Smooth muscle cell (in vitro differentiated cells): ENCODE results near the gene FAM219B. TPM values are rescaled to one million over a fixed set of nuclear protein-coding genes. Genes with fewer than 3 reads are reported as not detected.

Experiments used
- DNase-seq: peaks from one replicate; lab custom pipeline; 2025; ENCODE audit not compliant: unreplicated experiment; lab: John Stamatoyannopoulos, UW
- H2AFZ ChIP-seq: fragments of 200-600 bp; sonication (generic); 2 replicates; pipeline ENCODE4 v1.6.0; 2016; ENCODE audit warnings: antibody characterized with exemption, low read depth, mild to moderate bottlenecking
- H3F3A ChIP-seq: fragments of 200-600 bp; sonication (generic); 2 replicates; pipeline ENCODE4 v1.6.0; 2017; ENCODE audit warnings: antibody characterized with exemption, low read depth
- H3K27ac ChIP-seq: fragments of 200-600 bp; sonication (generic); 2 replicates; pipeline ENCODE4 v1.5.1; 2016; ENCODE audit warnings: low read depth, mild to moderate bottlenecking
- H3K27me3 ChIP-seq: fragments of 200-600 bp; sonication (generic); 2 replicates; pipeline ENCODE4 v1.6.1; 2016; ENCODE audit warnings: low read depth, mild to moderate bottlenecking
- H3K36me3 ChIP-seq: fragments of 200-600 bp; sonication (generic); 2 replicates; pipeline ENCODE4 v1.5.1; 2016; ENCODE audit warnings: low read depth
- H3K4me1 ChIP-seq: fragments of 200-600 bp; sonication (generic); 2 replicates; pipeline ENCODE4 v1.5.1; 2016; ENCODE audit warnings: low read depth
- H3K4me2 ChIP-seq: fragments of 200-600 bp; sonication (generic); 2 replicates; pipeline ENCODE4 v1.6.0; 2016; ENCODE audit warnings: mild to moderate bottlenecking
- H3K4me3 ChIP-seq: fragments of 200-600 bp; sonication (generic); 2 replicates; pipeline ENCODE4 v1.5.1; 2016; ENCODE audit warnings: mild to moderate bottlenecking
- H3K79me2 ChIP-seq: fragments of 200-600 bp; sonication (generic); 2 replicates; pipeline ENCODE4 v1.6.0; 2016; ENCODE audit warnings: low read depth, mild to moderate bottlenecking
- H3K9ac ChIP-seq: fragments of 200-600 bp; sonication (generic); 2 replicates; pipeline ENCODE4 v1.6.0; 2016; ENCODE audit warnings: low read depth
- H3K9me3 ChIP-seq: fragments of 200-600 bp; sonication (generic); replicated peaks from 2 replicates; pipeline ENCODE4 v1.5.1; 2016; ENCODE audit warnings: low read depth
- H4K20me1 ChIP-seq: fragments of 200-600 bp; sonication (generic); 2 replicates; pipeline ENCODE4 v1.6.0; 2016; ENCODE audit warnings: low read depth
- CTCF ChIP-seq: fragments of 200-600 bp; sonication (generic); IDR thresholded peaks from 2 replicates; pipeline ENCODE4 v1.5.1; 2017; ENCODE audit warnings: borderline replicate concordance, mild to moderate bottlenecking, antibody characterized with exemption; ENCODE audit not compliant: insufficient read depth, poor library complexity, severe bottlenecking
- WGBS: methylation state at CpG from one replicate; pipeline ENCODE4 v1.1.7; 2016; ENCODE audit warnings: low lambda C conversion rate; 5-methylcytosine and 5-hydroxymethylcytosine counted together
- polyA plus RNA-seq: library from polyadenylated mRNA; unstranded; fragments of >200 nt; fragmentation: Nextera tagmentation; extraction: Ambion mirVana; gene quantifications from 2 replicates; pipeline ENCODE4 v1.2.1, GENCODE V29; 2016
- total RNA-seq: library from RNA; depleted of rRNA; stranded (reverse); fragments of >200 nt; gene quantifications from 2 replicates; pipeline ENCODE4 v1.2.3, GENCODE V29; 2014

Gene FAM219B
- total and polyA plus RNA-seq, 2 experiments from 2014 or later, result 37.1 to 52.4 TPM

GRCh38 chr15:74866090-74866489, 40.6 kb downstream of the FAM219B start:
- Histone ChIP-seq H3F3A (no peaks in the 10 kb centered on the region), H3K27me3 (no peaks in the 10 kb centered on the region), H3K4me3 (no peak overlapping the region), H3K36me3 (no peaks in the 10 kb centered on the region), H3K9me3 (no peaks in the 10 kb centered on the region), H3K9ac (peak overlapping the region; percentile 28), H3K79me2 (peaks cover 67% of the 10 kb centered on the region), H4K20me1 (peaks cover 84% of the 10 kb centered on the region), H3K4me1 (no peaks in the 10 kb centered on the region), H3K4me2 (peak overlapping the region; percentile 44), H3K27ac (peak overlapping the region; percentile 80), H2AFZ (no peak overlapping the region)
- no peak for DNase-seq
- 67% methylated on average over 6 of the region's 6 CpGs for WGBS
- no peak for TF ChIP-seq CTCF

- Histone ChIP-seq H2AFZ (no peak overlapping the region), H3K27ac (peak overlapping the region; percentile 80), H4K20me1 (peaks cover 83% of the 10 kb centered on the region), H3K4me1 (no peaks in the 10 kb centered on the region), H3F3A (no peaks in the 10 kb centered on the region), H3K4me3 (no peak overlapping the region), H3K9me3 (no peaks in the 10 kb centered on the region), H3K27me3 (no peaks in the 10 kb centered on the region), H3K4me2 (no peak overlapping the region), H3K9ac (no peak overlapping the region), H3K36me3 (no peaks in the 10 kb centered on the region), H3K79me2 (peaks cover 67% of the 10 kb centered on the region)
- no peak for DNase-seq
- WGBS, result 80% methylated on average over 2 of the region's 2 CpGs
- no peak for TF ChIP-seq CTCF
These were observed 41.3 kb downstream of the FAM219B start for GRCh38 chr15:74865316-74865715.

GRCh38 chr15:74864296-74864695, 42.4 kb downstream of the FAM219B start:
- Histone ChIP-seq H3K79me2 (peaks cover 65% of the 10 kb centered on the region), H3K4me1 (no peaks in the 10 kb centered on the region), H4K20me1 (peaks cover 83% of the 10 kb centered on the region), H3K36me3 (no peaks in the 10 kb centered on the region), H3F3A (no peaks in the 10 kb centered on the region), H3K9me3 (no peaks in the 10 kb centered on the region), H2AFZ (no peak overlapping the region), H3K9ac (no peak overlapping the region), H3K27me3 (no peaks in the 10 kb centered on the region), H3K4me3 (no peak overlapping the region), H3K27ac (peak overlapping the region; percentile 8), H3K4me2 (no peak overlapping the region)
- no peak for DNase-seq
- 92% methylated on average over 6 of the region's 6 CpGs for WGBS
- TF ChIP-seq CTCF, result no peak
